ENCODE measurements around the gene GATAD2A. TPM values are rescaled to one million over a fixed set of nuclear protein-coding genes. Genes with fewer than 3 reads are reported as not detected.

Gene GATAD2A
- total and polyA plus RNA-seq, 2 of the 8 experiments (the other 6 are each of a cell fraction or from before 2014, with no cell fraction given): 38.4 to 205 TPM

DNA sequence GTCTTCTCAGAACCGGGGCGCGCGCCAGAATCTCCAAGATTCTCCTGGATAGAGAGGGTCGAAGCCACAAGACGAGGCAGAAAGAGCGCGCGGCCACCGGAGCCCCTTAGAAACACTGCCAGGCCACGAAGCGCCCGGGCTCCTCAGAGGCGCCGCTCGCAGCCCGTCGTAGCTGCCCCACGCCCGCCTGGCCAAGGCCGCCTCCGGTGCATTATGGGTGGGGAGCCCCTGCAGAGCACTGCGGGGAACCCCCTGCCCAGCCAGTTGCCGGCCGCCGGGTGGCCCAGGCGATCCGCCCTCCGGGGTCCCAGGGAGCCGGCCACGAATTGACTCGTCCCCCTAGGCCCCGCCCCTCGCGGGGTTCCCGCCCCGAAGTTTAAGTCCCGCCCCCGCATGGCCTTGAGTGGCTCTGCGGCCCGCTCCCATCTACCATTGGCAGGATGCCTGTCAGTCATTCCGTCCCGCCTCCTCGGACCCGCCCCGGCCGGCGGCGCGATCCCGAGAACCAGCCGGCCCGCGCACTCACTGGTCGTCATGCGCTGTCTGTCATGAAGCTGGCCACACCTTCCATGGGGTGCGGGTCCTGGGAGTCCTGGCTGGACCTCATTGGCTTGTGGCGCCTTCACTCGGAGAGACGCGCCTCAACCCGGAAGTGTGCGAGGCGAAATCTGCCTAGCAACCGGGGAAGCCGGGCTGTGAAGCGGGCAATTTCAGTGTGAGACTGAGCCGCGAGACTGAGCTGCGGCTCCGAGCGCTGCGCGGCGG is 20.2 kb upstream of the GATAD2A start (continued):
- no peak for TF ChIP-seq RBBP5 (IDR thresholded peaks at IDR 0.05; ENCODE audit: borderline replicate concordance, low read depth, low read length)
- no peak for TF ChIP-seq KDM1A (IDR thresholded peaks at IDR 0.05; ENCODE audit: borderline replicate concordance, low read length)
- no peak for TF ChIP-seq TCF12 (IDR thresholded peaks at IDR 0.05; ENCODE audit: low read depth, low read length)
- peak; percentile 91 for TF ChIP-seq CHD2 (IDR thresholded peaks at IDR 0.05; ENCODE audit: low read length)
- TF ChIP-seq HDAC6 (IDR thresholded peaks at IDR 0.05; ENCODE audit: low read depth, low read length): no peak
- TF ChIP-seq JUND (IDR thresholded peaks at IDR 0.05; ENCODE audit: low read length): no peak
- TF ChIP-seq CHD1 (IDR thresholded peaks at IDR 0.05; ENCODE audit: low read depth, low read length): no peak
- no peak for TF ChIP-seq CBX5 (IDR thresholded peaks at IDR 0.05; ENCODE audit: low read depth, low read length)
- no peak for TF ChIP-seq EGR1 (IDR thresholded peaks at IDR 0.05; ENCODE audit: borderline replicate concordance, low read depth, low read length)
- peak; percentile 57; the same call in 1 of the 2 replicates for TF ChIP-seq TBP (IDR thresholded peaks at IDR 0.05; ENCODE audit: low read depth, low read length)
- TF ChIP-seq, protein P1, sequence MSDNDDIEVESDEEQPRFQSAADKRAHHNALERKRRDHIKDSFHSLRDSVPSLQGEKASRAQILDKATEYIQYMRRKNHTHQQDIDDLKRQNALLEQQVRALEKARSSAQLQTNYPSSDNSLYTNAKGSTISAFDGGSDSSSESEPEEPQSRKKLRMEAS (IDR thresholded peaks at IDR 0.05): peak; percentile 79
- no peak for TF ChIP-seq CEBPB (IDR thresholded peaks at IDR 0.05; ENCODE audit: low read depth, low read length)
- no peak for TF ChIP-seq KDM4A (IDR thresholded peaks at IDR 0.05; ENCODE audit: low read depth, low read length, severe bottlenecking)
- no peak for TF ChIP-seq BACH1 (IDR thresholded peaks at IDR 0.05; ENCODE audit: low read length)
- peak; percentile 87; the same call in 1 of the 2 replicates for TF ChIP-seq SP4 (IDR thresholded peaks at IDR 0.05; ENCODE audit: low read length)
- TF ChIP-seq EZH2 (IDR thresholded peaks at IDR 0.05; ENCODE audit: low read depth, low read length, severe bottlenecking): no peak
- TF ChIP-seq GABPA (IDR thresholded peaks at IDR 0.05; ENCODE audit: borderline replicate concordance, insufficient read depth, low read length): no peak; the same call in 1 of the 2 replicates
- TF ChIP-seq, protein P2, sequence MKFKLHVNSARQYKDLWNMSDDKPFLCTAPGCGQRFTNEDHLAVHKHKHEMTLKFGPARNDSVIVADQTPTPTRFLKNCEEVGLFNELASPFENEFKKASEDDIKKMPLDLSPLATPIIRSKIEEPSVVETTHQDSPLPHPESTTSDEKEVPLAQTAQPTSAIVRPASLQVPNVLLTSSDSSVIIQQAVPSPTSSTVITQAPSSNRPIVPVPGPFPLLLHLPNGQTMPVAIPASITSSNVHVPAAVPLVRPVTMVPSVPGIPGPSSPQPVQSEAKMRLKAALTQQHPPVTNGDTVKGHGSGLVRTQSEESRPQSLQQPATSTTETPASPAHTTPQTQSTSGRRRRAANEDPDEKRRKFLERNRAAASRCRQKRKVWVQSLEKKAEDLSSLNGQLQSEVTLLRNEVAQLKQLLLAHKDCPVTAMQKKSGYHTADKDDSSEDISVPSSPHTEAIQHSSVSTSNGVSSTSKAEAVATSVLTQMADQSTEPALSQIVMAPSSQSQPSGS (IDR thresholded peaks at IDR 0.05; ENCODE audit: low read length): no peak
- peak; percentile 87 for TF ChIP-seq CREB1 (IDR thresholded peaks at IDR 0.05)

Measured in H1 (cell line).